Suprapubic skin (tissue), 4 donors: Measurements from ENCODE around the gene KCTD3. TPM values are rescaled to one million over a fixed set of nuclear protein-coding genes. Genes with fewer than 3 reads are reported as not detected.

Source experiments
- DNase-seq, 2 donors: peaks; one replicate each; pipeline ENCODE4 v3.0.0-alpha.2; 2019; ENCODE audit warnings: low spot score in 2 of 2
- H3K27ac ChIP-seq: fragments of 200-600 bp; sonication (generic); one replicate; pipeline ENCODE4 v1.5.1; 2019
- H3K27me3 ChIP-seq: fragments of 200-600 bp; sonication (generic); one replicate; pipeline ENCODE4 v1.5.1; 2019
- H3K36me3 ChIP-seq: fragments of 200-600 bp; sonication (generic); one replicate; pipeline ENCODE4 v1.5.1; 2019
- H3K4me1 ChIP-seq: fragments of 200-600 bp; sonication (generic); one replicate; pipeline ENCODE4 v1.5.1; 2019
- H3K4me3 ChIP-seq: fragments of 200-600 bp; sonication (generic); one replicate; pipeline ENCODE4 v1.5.1; 2019; ENCODE audit warnings: mild to moderate bottlenecking
- H3K9me3 ChIP-seq: fragments of 200-600 bp; sonication (generic); one replicate; pipeline ENCODE4 v1.5.1; 2019
- EP300 ChIP-seq: sonication (generic); formaldehyde crosslinking; IDR thresholded peaks from one replicate; pipeline ENCODE4 v1.6.1; 2017; ENCODE audit warnings: antibody characterized with exemption
- POLR2A ChIP-seq, 2 donors: fragments of 450-650 bp; IDR thresholded peaks; one replicate each; pipeline ENCODE4 v1.6.1; 2017; ENCODE audit warnings: antibody characterized with exemption in 2 of 2, mild to moderate bottlenecking in 2 of 2, moderate library complexity in 2 of 2
- POLR2AphosphoS5 ChIP-seq, 3 donors: sonication (generic); formaldehyde crosslinking; IDR thresholded peaks; one replicate each; pipeline ENCODE4 v1.6.1; 2017; ENCODE audit warnings: antibody characterized with exemption in 3 of 3
- WGBS: methylation state at CpG from one replicate; pipeline ENCODE4 v1.1.5; 2018; 5-methylcytosine and 5-hydroxymethylcytosine counted together
- total RNA-seq, 4 donors: library from RNA; depleted of rRNA; stranded (reverse); fragments of >200 nt; gene quantifications; one replicate each; pipeline ENCODE4 v1.1.0, GENCODE V29; 2016
- TF ChIP-seq, protein P1 (sequence below), 2 donors: fragments of 200-600 bp in 1 of 2; fragments of 450-650 bp in 1 of 2; sonication (generic) in 1 of 2; IDR thresholded peaks; one replicate each; pipeline ENCODE4 v1.5.1; 2016 to 2019; ENCODE audit warnings: antibody characterized with exemption in 2 of 2, mild to moderate bottlenecking in 1 of 2, moderate library complexity in 1 of 2

The KCTD3 gene
- total RNA-seq, 4 donors from 2014 or later: 25.6 to 50.2 (median 33.9) TPM

DNA sequence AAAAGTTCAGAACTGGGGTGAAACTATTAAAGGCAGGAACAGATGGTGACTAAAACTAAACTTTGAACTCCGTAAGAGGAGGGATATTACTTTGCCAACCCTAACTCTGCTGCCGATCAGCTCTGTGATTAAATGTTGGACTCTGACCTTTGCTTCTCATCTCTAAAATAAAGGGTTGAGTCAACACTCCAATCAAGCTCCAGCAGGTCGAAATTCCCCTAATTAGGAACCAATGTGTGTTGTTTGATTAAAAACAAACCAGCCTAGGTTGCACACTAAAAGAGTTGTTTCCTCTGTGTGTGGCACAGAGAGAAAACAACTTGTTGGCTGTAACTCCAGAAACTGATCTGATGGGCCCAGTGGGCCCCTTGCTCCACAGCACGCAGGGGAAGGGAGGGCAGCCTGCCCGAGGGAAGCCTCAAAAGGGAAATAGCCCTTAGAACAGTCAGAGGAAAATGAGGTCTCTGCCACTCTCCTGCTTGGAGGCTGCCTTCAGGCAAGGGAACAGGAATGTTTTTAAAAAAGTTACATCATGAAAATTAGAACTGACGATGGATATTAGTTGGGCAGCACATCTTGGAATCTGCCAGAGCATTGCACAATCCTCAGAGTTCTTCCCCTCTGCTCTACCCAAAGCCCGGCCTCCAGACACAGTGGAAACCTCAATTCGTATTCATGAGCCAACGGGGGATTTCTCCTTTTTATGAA lies 69.3 kb downstream of the KCTD3 start:
- Histone ChIP-seq H3K4me1 (peaks cover 20% of the 10 kb centered on the region), H3K36me3 (no peaks in the 10 kb centered on the region), H3K9me3 (no peaks in the 10 kb centered on the region), H3K27ac (peak overlapping the region; percentile 81), H3K4me3 (peak overlapping the region; percentile 23), H3K27me3 (no peaks in the 10 kb centered on the region)
- TF ChIP-seq, protein P1, sequence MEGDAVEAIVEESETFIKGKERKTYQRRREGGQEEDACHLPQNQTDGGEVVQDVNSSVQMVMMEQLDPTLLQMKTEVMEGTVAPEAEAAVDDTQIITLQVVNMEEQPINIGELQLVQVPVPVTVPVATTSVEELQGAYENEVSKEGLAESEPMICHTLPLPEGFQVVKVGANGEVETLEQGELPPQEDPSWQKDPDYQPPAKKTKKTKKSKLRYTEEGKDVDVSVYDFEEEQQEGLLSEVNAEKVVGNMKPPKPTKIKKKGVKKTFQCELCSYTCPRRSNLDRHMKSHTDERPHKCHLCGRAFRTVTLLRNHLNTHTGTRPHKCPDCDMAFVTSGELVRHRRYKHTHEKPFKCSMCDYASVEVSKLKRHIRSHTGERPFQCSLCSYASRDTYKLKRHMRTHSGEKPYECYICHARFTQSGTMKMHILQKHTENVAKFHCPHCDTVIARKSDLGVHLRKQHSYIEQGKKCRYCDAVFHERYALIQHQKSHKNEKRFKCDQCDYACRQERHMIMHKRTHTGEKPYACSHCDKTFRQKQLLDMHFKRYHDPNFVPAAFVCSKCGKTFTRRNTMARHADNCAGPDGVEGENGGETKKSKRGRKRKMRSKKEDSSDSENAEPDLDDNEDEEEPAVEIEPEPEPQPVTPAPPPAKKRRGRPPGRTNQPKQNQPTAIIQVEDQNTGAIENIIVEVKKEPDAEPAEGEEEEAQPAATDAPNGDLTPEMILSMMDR (IDR thresholded peaks at IDR 0.05): no peak
- TF ChIP-seq POLR2AphosphoS5 (IDR thresholded peaks at IDR 0.05) (peak in 1 of 3 donors; percentile 4), POLR2A (IDR thresholded peaks at IDR 0.05) (no peak), EP300 (no peak)
- 16% methylated on average over 9 of the region's 9 CpGs for WGBS
- DNase-seq: peak in 1 of 2 donors; percentile 69

DNA sequence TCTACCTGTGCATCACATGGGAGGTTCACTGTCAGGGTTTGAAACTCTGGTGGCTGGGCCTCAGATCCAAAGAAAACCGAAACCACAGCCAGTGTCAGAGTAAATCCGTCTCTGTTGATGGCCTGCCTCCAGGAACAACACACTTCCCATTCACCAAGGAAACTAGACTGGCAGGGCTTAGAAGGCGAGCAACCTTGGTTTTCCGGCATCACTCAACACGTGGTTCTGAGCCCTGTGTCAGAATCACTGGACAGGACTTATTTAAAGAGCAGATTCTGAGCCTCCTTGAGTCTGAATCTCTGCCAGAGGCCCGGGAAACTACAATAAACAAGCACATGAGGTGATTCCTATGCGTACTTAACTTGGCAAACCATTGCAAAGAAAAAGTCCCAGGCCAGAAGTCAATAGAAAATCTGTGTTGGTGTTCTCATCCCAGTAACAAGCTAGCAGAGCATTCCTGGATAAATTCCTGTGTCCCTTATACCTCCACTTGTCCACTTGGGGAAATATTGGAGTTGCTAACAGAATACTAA lies 70.0 kb downstream of the KCTD3 start:
- DNase-seq: peak in 1 of 2 donors; percentile 71
- Histone ChIP-seq H3K27me3 (no peaks in the 10 kb centered on the region), H3K4me3 (peak overlapping the region; percentile 23), H3K27ac (peak overlapping the region; percentile 81), H3K36me3 (no peaks in the 10 kb centered on the region), H3K4me1 (peaks cover 19% of the 10 kb centered on the region), H3K9me3 (no peaks in the 10 kb centered on the region)
- WGBS: 29% methylated on average over 7 of the region's 7 CpGs
- no peak for TF ChIP-seq POLR2AphosphoS5 (IDR thresholded peaks at IDR 0.05)
- TF ChIP-seq, protein P1 (IDR thresholded peaks at IDR 0.05): no peak
- TF ChIP-seq POLR2A (IDR thresholded peaks at IDR 0.05): no peak
- TF ChIP-seq EP300: no peak

DNA sequence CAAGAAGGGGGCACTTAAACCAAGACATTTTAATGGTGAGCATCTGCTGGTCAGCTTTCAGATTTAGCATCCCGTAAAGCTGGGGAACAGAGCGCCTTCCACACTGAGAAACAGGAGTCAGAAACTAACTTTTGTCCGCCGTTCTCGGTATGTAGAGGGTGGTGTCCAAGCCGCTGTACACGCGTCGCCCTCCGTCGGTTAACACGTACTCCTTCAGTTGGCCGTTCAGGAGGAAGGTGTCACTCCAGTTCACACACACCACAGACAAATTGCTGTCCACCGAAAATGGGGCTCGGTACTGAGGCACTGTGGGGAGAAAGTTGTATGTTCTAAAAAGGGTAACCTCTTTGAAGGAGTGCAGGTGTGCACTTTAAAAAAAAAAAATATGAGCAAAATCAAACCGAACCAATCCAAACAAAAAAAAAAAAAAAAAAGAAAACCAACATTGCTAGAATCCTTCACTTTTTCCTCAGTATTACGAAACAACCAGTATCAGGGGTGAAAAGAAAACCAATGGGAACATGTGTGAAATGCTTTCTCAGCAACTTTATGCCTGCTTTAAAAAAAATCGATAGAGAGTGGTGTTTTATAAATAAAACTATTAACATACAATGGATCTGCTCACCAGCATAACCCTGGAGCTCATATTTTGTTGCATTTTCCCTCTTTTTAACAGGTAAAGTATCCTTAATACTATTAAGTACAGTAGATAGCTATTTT lies 73.5 kb downstream of the KCTD3 start:
- DNase-seq: no peak
- Histone ChIP-seq H3K4me3 (no peak overlapping the region), H3K27me3 (no peaks in the 10 kb centered on the region), H3K27ac (no peak overlapping the region), H3K36me3 (no peaks in the 10 kb centered on the region), H3K4me1 (peaks cover 19% of the 10 kb centered on the region), H3K9me3 (no peaks in the 10 kb centered on the region)
- 90% methylated on average over 18 of the region's 18 CpGs for WGBS
- no peak for TF ChIP-seq POLR2A (IDR thresholded peaks at IDR 0.05)
- no peak for TF ChIP-seq EP300
- no peak for TF ChIP-seq POLR2AphosphoS5 (IDR thresholded peaks at IDR 0.05)
- TF ChIP-seq, protein P1 (IDR thresholded peaks at IDR 0.05): no peak

DNA sequence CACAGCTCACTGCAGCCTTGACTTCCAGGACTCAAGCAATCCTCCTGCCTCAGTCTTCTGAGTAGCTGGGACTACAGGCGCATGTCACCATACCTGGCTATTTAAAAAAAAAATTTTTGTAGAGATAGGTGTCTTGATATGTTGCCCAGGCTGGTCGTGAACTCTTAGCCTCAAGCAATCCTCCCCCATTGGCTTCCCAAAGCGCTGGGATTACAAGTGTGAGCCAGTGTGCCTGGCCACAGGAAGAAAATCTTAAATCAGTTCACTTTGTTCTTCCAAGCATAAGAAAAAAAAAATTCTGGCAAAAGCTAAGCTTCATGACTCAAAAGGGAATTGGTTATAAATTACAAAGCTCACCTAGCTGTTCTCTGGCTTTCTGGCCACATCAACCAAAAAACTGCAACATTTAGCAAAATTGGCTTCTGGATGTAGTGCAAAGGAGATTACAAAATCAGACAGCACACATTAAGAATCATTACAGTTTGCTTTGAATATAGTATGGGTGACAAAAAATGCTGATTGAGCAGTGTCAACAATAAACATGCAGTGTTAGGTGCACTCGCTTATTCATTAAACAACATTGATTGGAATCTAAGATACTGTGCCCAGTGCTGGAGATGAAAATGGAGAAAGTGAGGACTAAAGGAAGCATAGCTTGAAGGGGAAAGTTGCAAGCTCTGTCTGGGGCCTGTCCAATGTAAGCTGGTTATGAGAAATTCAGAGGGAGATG lies 76.7 kb downstream of the KCTD3 start:
- H3K27me3 ChIP-seq: peaks cover 2% of the 10 kb centered on the region
- DNase-seq: no peak
- no peaks in the 10 kb centered on the region for H3K4me1 ChIP-seq
- no peak for TF ChIP-seq POLR2AphosphoS5 (IDR thresholded peaks at IDR 0.05)
- TF ChIP-seq, protein P1 (IDR thresholded peaks at IDR 0.05): no peak
- TF ChIP-seq EP300: no peak
- no peak for TF ChIP-seq POLR2A (IDR thresholded peaks at IDR 0.05)
- no peaks in the 10 kb centered on the region for H3K9me3 ChIP-seq
- no peaks in the 10 kb centered on the region for H3K36me3 ChIP-seq
- no peak overlapping the region for H3K4me3 ChIP-seq
- no peak overlapping the region for H3K27ac ChIP-seq
- WGBS: 68% methylated on average over 4 of the region's 4 CpGs
